ENCODE data around the gene POLA1. TPM values are rescaled to one million over a fixed set of nuclear protein-coding genes. Genes with fewer than 3 reads are reported as not detected.

Gene POLA1
- total and polyA plus RNA-seq, 5 experiments from 2014 or later, result 3.3 to 10.8 (median 5.3) TPM

- no peak for ATAC-seq
- POLR2A ChIA-PET, result no interaction called here
- Mint-ChIP-seq H3K4me1 (no peaks in the 10 kb centered on the region), H3K9me3 (no peaks in the 10 kb centered on the region), H3K36me3 (peaks cover 12 to 79% (median 22%) of the 10 kb centered on the region in 3 donors), H3K4me3 (no peak overlapping the region), H3K27me3 (no peaks in the 10 kb centered on the region), H3K27ac (no peak overlapping the region)
- DNase-seq, result no peak
Observed at GRCh38 chrX:24720036-24720435, 26.3 kb downstream of the POLA1 start.

- POLR2A ChIA-PET, result no interaction called here
- H3K4me1 Mint-ChIP-seq, result no peaks in the 10 kb centered on the region
- no peaks in the 10 kb centered on the region for H3K9me3 Mint-ChIP-seq
- no peak overlapping the region for H3K27ac Mint-ChIP-seq
- DNase-seq (no peak), ATAC-seq (no peak)
- H3K27me3 Mint-ChIP-seq, result no peaks in the 10 kb centered on the region
- peaks cover 4 to 62% (median 19%) of the 10 kb centered on the region in 3 donors for H3K36me3 Mint-ChIP-seq
- H3K4me3 Mint-ChIP-seq, result no peak overlapping the region
Observed at GRCh38 chrX:24728530-24728929, 34.8 kb downstream of the POLA1 start.

DNA sequence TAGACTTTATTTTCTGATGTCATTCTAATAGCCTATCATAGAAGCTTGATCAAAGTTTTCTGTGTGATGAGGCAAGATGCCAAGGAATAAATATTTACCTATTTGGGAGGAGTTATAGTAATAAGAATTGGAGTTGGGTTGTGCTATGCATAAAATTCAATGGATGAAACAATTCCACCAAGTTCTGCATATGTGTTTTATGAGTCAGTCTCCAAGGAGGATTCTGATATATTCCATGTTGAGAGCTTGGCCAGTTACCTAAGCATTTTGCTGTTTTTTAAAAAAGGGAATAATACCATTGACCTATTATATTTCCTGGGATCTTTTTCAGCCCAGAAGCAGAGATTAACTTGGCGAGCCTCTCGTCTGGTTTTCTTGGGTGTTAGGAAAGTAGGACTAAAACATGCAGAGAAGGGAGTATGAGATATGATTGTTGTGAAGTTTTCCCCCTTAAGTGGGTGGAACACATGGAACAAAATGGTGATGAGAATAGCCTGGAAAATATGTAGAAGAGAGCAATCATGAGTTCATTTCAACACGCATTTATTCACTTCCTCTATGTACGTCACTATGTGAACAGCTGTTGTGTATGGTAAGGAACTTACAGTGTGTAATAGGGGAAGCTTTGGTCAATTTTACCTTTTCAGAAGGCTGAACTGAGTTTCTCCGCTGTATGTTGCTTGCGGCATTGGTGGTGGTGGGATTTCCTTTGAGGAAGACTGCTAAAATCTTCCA is 39.2 kb downstream of the POLA1 start:
- DNase-seq (no peak), ATAC-seq (no peak)
- POLR2A ChIA-PET, result no interaction called here
- H3K9me3 Mint-ChIP-seq, result no peaks in the 10 kb centered on the region
- no peaks in the 10 kb centered on the region for H3K27me3 Mint-ChIP-seq
- H3K4me3 Mint-ChIP-seq, result no peak overlapping the region
- H3K27ac Mint-ChIP-seq, result no peak overlapping the region
- H3K36me3 Mint-ChIP-seq, result peaks cover 0 to 36% (median 12%) of the 10 kb centered on the region in 3 donors
- no peaks in the 10 kb centered on the region for H3K4me1 Mint-ChIP-seq

DNA sequence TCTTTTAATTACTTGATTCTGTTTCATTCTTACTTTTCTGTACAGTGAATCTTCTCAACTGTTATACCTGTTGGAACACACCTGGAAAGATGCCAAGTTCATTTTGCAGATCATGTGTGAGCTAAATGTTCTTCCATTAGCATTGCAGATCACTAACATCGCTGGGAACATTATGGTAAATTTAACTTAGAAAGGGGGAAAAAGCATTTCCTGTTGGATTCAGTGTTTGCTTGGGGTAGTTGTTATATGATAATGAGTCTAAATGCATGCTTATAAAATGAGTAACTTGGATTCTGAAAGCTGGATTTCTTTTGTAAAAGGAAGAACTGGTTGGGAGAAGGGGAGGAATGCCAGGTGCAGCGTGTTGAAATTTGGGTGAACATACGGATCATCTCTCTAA is 47.6 kb downstream of the POLA1 start:
- H3K27me3 Mint-ChIP-seq, result no peaks in the 10 kb centered on the region
- no peak overlapping the region for H3K4me3 Mint-ChIP-seq
- no peak overlapping the region for H3K27ac Mint-ChIP-seq

GRCh38 chrX:24748196-24748595 is 54.5 kb downstream of the POLA1 start:
- POLR2A ChIA-PET, result no interaction called here
- H3K4me1 Mint-ChIP-seq, result no peaks in the 10 kb centered on the region
- peaks cover 0 to 22% (median 6%) of the 10 kb centered on the region in 3 donors for H3K36me3 Mint-ChIP-seq
- no peak overlapping the region for H3K4me3 Mint-ChIP-seq
- H3K9me3 Mint-ChIP-seq, result no peaks in the 10 kb centered on the region
- DNase-seq (no peak), ATAC-seq (no peak)
- H3K27me3 Mint-ChIP-seq, result no peaks in the 10 kb centered on the region
- no peak overlapping the region for H3K27ac Mint-ChIP-seq

More for the DNA sequence above, 47.6 kb downstream of the POLA1 start:
- ATAC-seq, result no peak
- no peak for DNase-seq
- H3K9me3 Mint-ChIP-seq, result no peaks in the 10 kb centered on the region
- H3K36me3 Mint-ChIP-seq, result peaks cover 0 to 39% (median 2%) of the 10 kb centered on the region in 3 donors
- POLR2A ChIA-PET, result no interaction called here
- H3K4me1 Mint-ChIP-seq, result no peaks in the 10 kb centered on the region

DNA sequence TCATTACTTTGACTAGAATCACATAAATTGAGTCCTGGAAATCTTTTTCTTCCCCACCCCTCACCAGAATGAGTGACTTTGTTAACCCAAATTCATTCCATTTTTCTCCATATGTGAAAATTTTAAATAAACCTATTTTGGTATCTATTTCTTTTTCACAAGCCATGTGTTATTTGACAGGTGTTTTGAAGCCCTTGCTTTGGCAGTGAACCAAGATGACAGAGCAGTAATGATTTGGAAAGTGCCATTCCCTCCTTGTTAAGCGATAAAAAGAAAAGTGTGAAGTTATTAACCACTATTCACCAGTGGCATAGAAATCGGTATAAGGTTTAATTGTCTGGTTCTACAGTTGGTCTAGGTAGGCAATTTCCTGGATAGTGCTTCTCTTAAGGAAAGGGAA is 66.1 kb downstream of the POLA1 start:
- Mint-ChIP-seq H3K4me1 (peaks cover 0 to 6% (median under 1%) of the 10 kb centered on the region in 4 donors), H3K9me3 (no peaks in the 10 kb centered on the region)

DNA sequence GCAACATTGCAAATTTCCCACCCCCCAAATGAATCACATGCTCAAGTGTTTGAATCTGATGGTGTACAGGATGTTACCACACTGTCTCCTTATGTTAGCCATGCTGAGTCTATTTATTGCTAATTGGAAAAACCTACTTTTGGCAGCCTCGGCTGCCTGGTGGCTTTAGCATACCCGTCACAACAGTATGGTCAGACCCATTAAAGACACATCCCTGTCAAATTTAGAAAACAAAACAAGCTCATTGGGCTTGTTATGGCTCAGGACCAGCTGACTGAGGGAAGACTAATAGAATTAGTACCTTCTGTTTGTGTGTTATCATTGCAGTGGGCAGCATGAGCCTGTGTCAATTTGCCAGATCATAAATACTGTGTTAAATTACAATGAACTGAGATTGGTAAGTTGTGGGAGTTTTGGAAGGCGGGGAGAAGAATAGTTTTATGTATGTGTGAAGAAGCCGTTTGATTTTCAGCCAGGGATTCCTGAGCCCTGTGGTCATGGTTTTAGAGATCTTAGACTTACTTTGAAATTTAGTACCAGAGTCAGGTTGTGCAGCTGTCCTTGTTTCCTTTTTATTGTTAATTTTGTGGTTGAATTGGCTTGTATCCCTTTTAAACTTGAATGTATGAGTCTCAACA is 66.8 kb downstream of the POLA1 start:
- H3K36me3 Mint-ChIP-seq, result peaks cover 4 to 68% (median 19%) of the 10 kb centered on the region in 3 donors
- no peak overlapping the region for H3K27ac Mint-ChIP-seq
- H3K4me3 Mint-ChIP-seq, result no peak overlapping the region
- no peaks in the 10 kb centered on the region for H3K9me3 Mint-ChIP-seq
- no peak for ATAC-seq
- no peak for DNase-seq
- H3K27me3 Mint-ChIP-seq, result no peaks in the 10 kb centered on the region
- H3K4me1 Mint-ChIP-seq, result peaks cover 0 to 6% (median under 1%) of the 10 kb centered on the region in 4 donors
- POLR2A ChIA-PET, result no interaction called here

More for the DNA sequence above, 66.1 kb downstream of the POLA1 start:
- ATAC-seq (no peak), DNase-seq (no peak)
- Mint-ChIP-seq H3K36me3 (peaks cover 4 to 65% (median 19%) of the 10 kb centered on the region in 3 donors), H3K4me3 (no peak overlapping the region), H3K27ac (no peak overlapping the region), H3K27me3 (no peaks in the 10 kb centered on the region)
- POLR2A ChIA-PET, result no interaction called here

DNA sequence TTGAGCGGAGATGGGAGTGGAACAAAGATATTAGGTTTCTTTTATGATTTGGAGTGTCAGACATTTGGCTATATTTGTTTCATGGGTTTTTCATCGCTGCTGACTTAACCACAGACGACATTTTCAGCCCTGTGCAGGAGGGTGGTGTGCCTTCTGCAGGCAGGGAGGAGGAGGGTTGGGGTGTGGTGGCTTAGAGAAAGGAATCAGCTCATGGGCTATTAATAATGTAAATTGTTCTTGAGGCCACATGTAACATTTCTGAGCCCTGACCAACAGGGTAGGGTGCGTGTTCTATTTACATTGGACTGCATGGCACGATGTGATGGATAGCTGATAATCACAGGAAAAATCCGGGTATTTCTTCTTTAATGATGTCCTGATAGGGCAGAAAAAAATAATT is 67.6 kb downstream of the POLA1 start:
- H3K27me3 Mint-ChIP-seq, result no peaks in the 10 kb centered on the region
- ATAC-seq (no peak), DNase-seq (no peak)
- H3K9me3 Mint-ChIP-seq, result no peaks in the 10 kb centered on the region
- no peak overlapping the region for H3K4me3 Mint-ChIP-seq
- H3K27ac Mint-ChIP-seq, result no peak overlapping the region
- POLR2A ChIA-PET, result no interaction called here
- H3K36me3 Mint-ChIP-seq, result peaks cover 11 to 69% (median 22%) of the 10 kb centered on the region in 3 donors
- peaks cover 0 to 6% (median under 1%) of the 10 kb centered on the region in 4 donors for H3K4me1 Mint-ChIP-seq

DNA sequence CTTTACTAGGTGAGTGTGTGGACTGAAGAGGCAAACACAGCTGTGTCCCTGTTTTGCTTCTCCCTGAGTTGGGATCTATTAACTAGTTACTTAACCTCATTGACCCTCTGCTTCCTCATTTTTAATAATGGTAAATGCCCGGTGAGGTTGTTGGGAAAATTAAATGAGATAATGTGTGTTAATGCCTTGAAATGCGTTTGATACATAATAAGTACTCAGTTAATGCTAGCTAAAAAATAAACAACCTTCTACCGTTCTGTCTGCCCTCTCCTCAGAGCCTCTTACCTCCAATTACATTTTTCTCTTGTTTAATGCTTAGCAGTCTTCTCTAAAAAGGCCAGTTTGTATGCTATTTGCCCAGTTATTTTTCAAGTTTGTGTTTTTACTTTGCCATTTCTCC is 70.3 kb downstream of the POLA1 start:
- Mint-ChIP-seq H3K36me3 (peaks cover 11 to 73% (median 26%) of the 10 kb centered on the region in 3 donors), H3K27ac (no peak overlapping the region), H3K9me3 (no peaks in the 10 kb centered on the region), H3K27me3 (no peaks in the 10 kb centered on the region), H3K4me1 (peaks cover 0 to 6% (median under 1%) of the 10 kb centered on the region in 4 donors), H3K4me3 (no peak overlapping the region)
- POLR2A ChIA-PET, result no interaction called here
- DNase-seq (no peak), ATAC-seq (no peak)

- H3K4me1 Mint-ChIP-seq, result no peaks in the 10 kb centered on the region
- H3K27ac Mint-ChIP-seq, result no peak overlapping the region
- no peaks in the 10 kb centered on the region for H3K27me3 Mint-ChIP-seq
- H3K36me3 Mint-ChIP-seq, result peaks cover 6 to 62% (median 18%) of the 10 kb centered on the region in 3 donors
- ATAC-seq (no peak), DNase-seq (no peak)
- no peak overlapping the region for H3K4me3 Mint-ChIP-seq
- POLR2A ChIA-PET, result no interaction called here
- no peaks in the 10 kb centered on the region for H3K9me3 Mint-ChIP-seq
Observed at GRCh38 chrX:24767557-24767956, 73.8 kb downstream of the POLA1 start.

DNA sequence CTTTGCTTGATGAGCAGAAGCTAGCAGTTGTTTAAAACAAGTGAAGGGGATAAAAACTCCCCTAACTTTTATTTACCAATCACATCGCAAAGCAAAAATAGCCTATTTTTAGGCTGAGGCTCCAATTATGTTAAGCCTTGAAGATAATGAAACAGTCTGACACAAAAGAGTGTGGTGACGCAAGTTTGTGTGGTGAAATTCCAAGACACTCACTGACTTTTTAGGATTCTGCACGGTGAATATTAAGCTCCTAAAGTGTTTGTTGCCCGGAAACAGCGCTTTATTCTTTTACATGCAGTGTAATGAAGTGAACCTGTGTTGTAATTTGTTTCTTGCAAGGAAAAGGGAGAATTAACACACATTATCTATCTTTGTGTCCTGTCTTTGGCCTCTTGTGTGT is 74.8 kb downstream of the POLA1 start:
- Mint-ChIP-seq H3K27me3 (no peaks in the 10 kb centered on the region), H3K27ac (no peak overlapping the region)
- POLR2A ChIA-PET, result no interaction called here

DNA sequence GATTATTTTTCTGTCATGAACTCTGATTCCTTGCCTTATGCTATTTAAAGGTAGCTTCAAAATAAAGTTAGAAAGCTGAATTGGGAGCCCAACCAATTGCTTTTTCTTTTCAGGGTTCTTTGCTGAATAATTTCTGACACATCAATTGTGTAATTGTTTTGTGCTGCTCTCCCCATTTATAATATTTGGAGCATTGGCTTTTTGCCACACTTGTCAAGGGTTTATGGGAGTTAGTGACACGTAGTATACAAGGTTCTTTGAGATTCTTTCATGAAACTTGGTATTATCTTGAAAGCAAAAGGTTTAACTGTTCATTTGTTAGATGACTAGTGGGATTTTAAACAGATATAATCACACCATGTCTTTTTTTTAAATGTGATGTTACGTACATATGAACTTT is 80.9 kb downstream of the POLA1 start:
- H3K27ac Mint-ChIP-seq, result no peak overlapping the region
- ATAC-seq (no peak), DNase-seq (no peak)
- POLR2A ChIA-PET, result no interaction called here
- H3K4me1 Mint-ChIP-seq, result peaks cover 0 to 10% (median 0%) of the 10 kb centered on the region in 4 donors
- H3K36me3 Mint-ChIP-seq, result peaks cover 0 to 33% (median 8%) of the 10 kb centered on the region in 3 donors
- H3K9me3 Mint-ChIP-seq, result no peaks in the 10 kb centered on the region
- no peak overlapping the region for H3K4me3 Mint-ChIP-seq
- no peaks in the 10 kb centered on the region for H3K27me3 Mint-ChIP-seq

More for the DNA sequence above, 74.8 kb downstream of the POLA1 start:
- DNase-seq (no peak), ATAC-seq (no peak)
- H3K4me3 Mint-ChIP-seq, result no peak overlapping the region
- peaks cover 6 to 56% (median 16%) of the 10 kb centered on the region in 3 donors for H3K36me3 Mint-ChIP-seq
- H3K4me1 Mint-ChIP-seq, result no peaks in the 10 kb centered on the region
- H3K9me3 Mint-ChIP-seq, result no peaks in the 10 kb centered on the region

- POLR2A ChIA-PET, result no interaction called here
Observed at GRCh38 chrX:24775891-24776290, 82.2 kb downstream of the POLA1 start.

More at GRCh38 chrX:24775891-24776290, 82.2 kb downstream of the POLA1 start:
- H3K36me3 Mint-ChIP-seq, result peaks cover 0 to 28% (median 8%) of the 10 kb centered on the region in 3 donors
- no peaks in the 10 kb centered on the region for H3K27me3 Mint-ChIP-seq
- H3K9me3 Mint-ChIP-seq, result no peaks in the 10 kb centered on the region
- H3K27ac Mint-ChIP-seq, result no peak overlapping the region
- H3K4me3 Mint-ChIP-seq, result no peak overlapping the region
- DNase-seq, result no peak
- no peak for ATAC-seq
- peaks cover 0 to 10% (median 0%) of the 10 kb centered on the region in 4 donors for H3K4me1 Mint-ChIP-seq

Measured in naive thymus-derived CD8-positive, alpha-beta T cell (primary cell).